ENCODE data around the gene SPRR2B.
"Not testable (repeated sequence)": the region's sequence is repeated elsewhere in the genome, so short reads cannot be mapped to it uniquely, and the experiment has no call there.

SPRR2B gene

GRCh38 chr1:153032677-153033308 lies 38.6 kb downstream of the SPRR2B start:
- DNase-seq = no peak

GRCh38 chr1:153032073-153032472 lies 39.3 kb downstream of the SPRR2B start:
- no peak for DNase-seq

- DNase-seq = no peak
Measured at GRCh38 chr1:153030895-153031294, 40.5 kb downstream of the SPRR2B start, which contains the start of gene SPRR1B. SPRR1B (plus strand) TSS chr1:153031203; CDS start chr1:153032346, 1,143 bp downstream.

DNA sequence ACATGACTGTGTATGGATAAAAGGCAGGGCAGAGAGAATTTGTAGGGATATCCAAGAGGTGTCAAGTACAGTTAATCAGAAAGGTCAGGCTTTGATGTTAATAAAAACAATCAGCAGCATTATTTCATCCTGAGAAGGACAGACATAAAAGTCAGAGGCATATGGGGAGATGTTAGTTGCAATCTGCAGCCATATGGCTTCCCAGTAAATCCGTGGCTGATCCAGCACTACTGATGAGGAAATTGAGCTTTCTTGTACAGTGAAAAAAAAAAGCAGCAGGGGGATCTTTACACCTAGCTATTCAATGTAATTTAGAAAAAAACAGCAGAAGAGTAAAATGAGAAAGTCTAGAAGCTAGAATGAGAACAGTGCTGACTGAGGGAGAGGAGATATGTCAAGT lies 42.6 kb downstream of the SPRR2B start:
- no peak for DNase-seq

DNA sequence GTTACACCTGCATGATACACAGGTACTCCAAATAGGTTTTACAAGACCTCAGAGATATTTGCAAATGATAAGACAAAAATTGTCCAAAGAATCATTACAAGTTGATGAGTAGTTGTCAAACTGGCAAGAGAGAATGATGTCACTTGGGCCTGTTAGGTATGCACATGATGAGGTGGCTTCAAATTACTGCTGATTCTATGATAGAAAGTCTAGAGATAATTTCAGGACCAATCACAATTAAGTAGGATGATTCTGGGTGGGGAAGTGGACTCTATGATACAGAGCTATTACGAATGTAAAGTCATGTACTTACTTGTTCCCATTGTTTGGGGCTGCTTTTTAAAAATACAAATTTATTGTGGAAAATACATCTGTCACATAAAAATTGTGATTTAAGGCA lies 45.6 kb downstream of the SPRR2B start:
- DNase-seq = no peak

- DNase-seq = no peak
Measured at GRCh38 chr1:153024413-153024812, 47.0 kb downstream of the SPRR2B start.

DNA sequence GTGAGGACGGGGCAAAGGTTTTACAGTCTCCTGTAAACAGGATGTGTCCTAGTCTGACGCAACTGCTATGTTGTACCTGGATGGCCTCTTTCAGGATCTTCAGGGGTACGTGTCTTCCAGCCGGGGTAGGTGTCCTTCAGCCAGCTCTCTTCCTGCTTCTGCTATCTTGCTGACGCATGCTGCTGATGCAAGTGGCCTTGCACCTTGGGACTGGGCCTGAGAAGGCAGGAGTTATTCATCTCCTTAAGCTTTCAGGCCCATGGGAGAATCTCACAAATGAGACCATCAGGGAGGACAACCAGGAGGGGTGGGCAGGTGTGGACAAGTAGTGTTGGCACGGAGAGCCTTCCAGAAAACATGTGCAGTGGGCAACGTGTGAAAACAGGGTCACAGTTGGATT lies 48.3 kb downstream of the SPRR2B start:
- no peak for DNase-seq

DNA sequence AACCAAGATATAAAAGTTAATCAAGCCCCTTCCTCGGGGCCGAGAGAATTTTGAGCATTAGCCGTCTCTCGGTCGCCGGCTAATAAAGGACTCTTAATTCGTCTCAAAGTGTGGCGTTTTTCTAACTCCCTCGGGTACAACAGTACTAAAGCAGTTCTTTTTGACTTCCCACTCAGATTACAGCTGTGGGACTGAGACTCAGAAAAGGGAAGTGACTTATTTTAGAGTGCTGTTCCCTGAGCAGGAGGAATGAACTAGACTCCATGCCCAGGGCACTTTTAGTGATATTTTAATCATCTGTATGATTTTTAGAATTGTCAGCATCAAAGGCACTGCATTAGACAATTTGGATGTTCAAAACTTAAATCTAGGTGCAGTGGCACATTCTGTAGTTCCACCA lies 49.1 kb downstream of the SPRR2B start:
- DNase-seq = not testable (repeated sequence)

DNA sequence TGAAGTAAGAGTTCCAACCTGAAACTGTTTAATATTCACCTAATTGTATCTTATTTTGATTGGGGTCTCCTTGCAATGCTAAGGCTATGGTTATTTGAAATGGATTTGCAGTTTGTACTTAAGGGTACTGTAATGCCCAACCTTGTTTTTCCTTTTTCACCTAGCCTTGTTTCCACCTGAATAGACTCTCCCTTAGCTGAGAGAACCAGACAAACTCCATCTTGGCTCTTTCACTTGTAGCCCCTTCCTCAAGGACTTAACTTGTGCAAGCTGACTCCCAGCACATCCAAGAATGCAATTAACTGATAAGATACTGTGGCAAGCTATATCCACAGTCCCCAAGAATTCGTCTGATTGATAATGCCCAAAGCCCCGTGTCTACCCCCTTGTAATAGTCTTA lies 49.6 kb downstream of the SPRR2B start:
- not testable (repeated sequence) for DNase-seq

Data from NCI-H2029 (cell line).